HL-60 (cell line): ENCODE results near the gene LRRC61.

Source experiments
- GABPA ChIP-seq: IDR thresholded peaks from 2 replicates; pipeline ENCODE4 v1.6.1; 2012; ENCODE audit warnings: low read depth
- POLR2AphosphoS5 ChIP-seq: IDR thresholded peaks from 2 replicates; pipeline ENCODE4 v1.6.1; 2012; ENCODE audit warnings: low read depth
- TF ChIP-seq, protein P1 (sequence below): IDR thresholded peaks from one replicate; pipeline ENCODE4 v1.5.1; 2011; ENCODE audit warnings: low read length, control low read depth, inconsistent platforms; ENCODE audit not compliant: insufficient read depth
- TF ChIP-seq, protein P2 (sequence below): IDR thresholded peaks from 2 replicates; pipeline ENCODE4 v1.6.1; 2012; ENCODE audit warnings: low read depth; ENCODE audit not compliant: insufficient replicate concordance

DNA sequence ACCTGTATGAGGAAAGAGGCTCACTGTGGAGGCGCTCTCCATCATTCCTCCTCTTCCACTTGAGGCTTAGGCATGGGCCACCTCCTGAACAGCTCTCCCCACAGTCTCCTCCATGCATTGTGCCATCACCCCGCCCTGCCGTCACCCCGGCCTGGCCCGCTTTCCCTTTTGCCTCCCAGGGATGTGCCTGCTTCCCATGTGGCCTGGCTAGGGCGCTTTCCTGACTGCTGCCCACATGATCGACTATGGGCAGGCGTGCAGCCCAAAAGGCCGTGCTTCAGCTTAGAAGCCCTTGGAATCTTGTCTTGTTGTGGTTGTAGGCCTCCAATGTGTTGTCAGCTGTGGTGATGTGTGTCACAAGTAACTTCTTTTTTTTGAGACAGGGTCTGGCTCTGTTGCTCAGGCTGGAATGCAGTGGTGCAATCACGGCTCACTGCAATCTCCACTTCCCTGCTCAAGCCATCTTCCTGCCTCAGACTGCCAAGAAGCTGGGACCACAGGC is 2.0 kb downstream of the LRRC61 start:
- TF ChIP-seq, protein P1, sequence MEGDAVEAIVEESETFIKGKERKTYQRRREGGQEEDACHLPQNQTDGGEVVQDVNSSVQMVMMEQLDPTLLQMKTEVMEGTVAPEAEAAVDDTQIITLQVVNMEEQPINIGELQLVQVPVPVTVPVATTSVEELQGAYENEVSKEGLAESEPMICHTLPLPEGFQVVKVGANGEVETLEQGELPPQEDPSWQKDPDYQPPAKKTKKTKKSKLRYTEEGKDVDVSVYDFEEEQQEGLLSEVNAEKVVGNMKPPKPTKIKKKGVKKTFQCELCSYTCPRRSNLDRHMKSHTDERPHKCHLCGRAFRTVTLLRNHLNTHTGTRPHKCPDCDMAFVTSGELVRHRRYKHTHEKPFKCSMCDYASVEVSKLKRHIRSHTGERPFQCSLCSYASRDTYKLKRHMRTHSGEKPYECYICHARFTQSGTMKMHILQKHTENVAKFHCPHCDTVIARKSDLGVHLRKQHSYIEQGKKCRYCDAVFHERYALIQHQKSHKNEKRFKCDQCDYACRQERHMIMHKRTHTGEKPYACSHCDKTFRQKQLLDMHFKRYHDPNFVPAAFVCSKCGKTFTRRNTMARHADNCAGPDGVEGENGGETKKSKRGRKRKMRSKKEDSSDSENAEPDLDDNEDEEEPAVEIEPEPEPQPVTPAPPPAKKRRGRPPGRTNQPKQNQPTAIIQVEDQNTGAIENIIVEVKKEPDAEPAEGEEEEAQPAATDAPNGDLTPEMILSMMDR, result no peak
- TF ChIP-seq, protein P2, sequence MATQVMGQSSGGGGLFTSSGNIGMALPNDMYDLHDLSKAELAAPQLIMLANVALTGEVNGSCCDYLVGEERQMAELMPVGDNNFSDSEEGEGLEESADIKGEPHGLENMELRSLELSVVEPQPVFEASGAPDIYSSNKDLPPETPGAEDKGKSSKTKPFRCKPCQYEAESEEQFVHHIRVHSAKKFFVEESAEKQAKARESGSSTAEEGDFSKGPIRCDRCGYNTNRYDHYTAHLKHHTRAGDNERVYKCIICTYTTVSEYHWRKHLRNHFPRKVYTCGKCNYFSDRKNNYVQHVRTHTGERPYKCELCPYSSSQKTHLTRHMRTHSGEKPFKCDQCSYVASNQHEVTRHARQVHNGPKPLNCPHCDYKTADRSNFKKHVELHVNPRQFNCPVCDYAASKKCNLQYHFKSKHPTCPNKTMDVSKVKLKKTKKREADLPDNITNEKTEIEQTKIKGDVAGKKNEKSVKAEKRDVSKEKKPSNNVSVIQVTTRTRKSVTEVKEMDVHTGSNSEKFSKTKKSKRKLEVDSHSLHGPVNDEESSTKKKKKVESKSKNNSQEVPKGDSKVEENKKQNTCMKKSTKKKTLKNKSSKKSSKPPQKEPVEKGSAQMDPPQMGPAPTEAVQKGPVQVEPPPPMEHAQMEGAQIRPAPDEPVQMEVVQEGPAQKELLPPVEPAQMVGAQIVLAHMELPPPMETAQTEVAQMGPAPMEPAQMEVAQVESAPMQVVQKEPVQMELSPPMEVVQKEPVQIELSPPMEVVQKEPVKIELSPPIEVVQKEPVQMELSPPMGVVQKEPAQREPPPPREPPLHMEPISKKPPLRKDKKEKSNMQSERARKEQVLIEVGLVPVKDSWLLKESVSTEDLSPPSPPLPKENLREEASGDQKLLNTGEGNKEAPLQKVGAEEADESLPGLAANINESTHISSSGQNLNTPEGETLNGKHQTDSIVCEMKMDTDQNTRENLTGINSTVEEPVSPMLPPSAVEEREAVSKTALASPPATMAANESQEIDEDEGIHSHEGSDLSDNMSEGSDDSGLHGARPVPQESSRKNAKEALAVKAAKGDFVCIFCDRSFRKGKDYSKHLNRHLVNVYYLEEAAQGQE, result no peak
- peak; percentile 44; the same call in 1 of the 2 replicates for TF ChIP-seq POLR2AphosphoS5
- no peak for TF ChIP-seq GABPA
